NCI-H2029 (cell line): ENCODE data around the gene BRCC3.
"Not testable (repeated sequence)": the region's sequence is repeated elsewhere in the genome, so short reads cannot be mapped to it uniquely, and the experiment has no call there.

Experiments
- DNase-seq: peaks from one replicate; lab custom pipeline; 2025; lab: John Stamatoyannopoulos, UW

Gene BRCC3

GRCh38 chrX:155143959-155144548, 72.7 kb downstream of the BRCC3 start:
- DNase-seq = no peak

- DNase-seq = no peak
These were observed 73.6 kb downstream of the BRCC3 start for GRCh38 chrX:155144926-155145325.

- DNase-seq = not testable (repeated sequence)
These were observed 76.3 kb downstream of the BRCC3 start for GRCh38 chrX:155147612-155148011.

GRCh38 chrX:155148166-155148565, 76.9 kb downstream of the BRCC3 start:
- DNase-seq = not testable (repeated sequence)

- no peak for DNase-seq
These were observed 77.6 kb downstream of the BRCC3 start for GRCh38 chrX:155148724-155149537.

GRCh38 chrX:155169881-155170280, 98.6 kb downstream of the BRCC3 start:
- DNase-seq = no peak
